HG03575 (cell line): ENCODE measurements around the gene UTY.

Source experiments
- ATAC-seq: cut with Tn5 transposase; IDR thresholded peaks from one replicate; pipeline ENCODE4 v1.9.1; 2021; ENCODE audit not compliant: unreplicated experiment, insufficient number of reproducible peaks, low FRiP score; ENCODE audit errors: extremely low read depth

Gene UTY

GRCh38 chrY:13479828-13480227 lies at the start of gene UTY:
Gene UTY (minus strand): TSS chrY:13480033. CDS start chrY:13479665, 368 bp downstream.
- ATAC-seq: no peak

DNA sequence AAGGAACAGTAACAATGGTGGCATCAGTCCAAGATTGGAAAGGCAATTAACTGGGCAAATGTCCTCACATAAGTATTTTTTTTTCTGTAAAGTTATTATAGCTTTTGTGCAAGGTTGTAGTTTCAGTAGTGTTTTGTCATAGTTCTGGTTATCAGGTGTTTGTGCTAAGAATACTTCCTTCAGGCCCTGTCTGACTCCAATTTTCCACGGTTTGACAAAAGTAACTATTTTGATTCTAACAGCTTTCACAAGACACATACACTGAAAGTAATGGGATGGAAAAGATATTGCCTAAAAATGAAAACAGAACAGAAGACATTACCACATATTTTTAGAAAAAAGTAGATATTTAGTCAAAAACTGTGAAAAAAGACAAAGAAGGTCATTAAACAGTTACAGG lies 40.6 kb upstream of the UTY start:
- ATAC-seq: no peak

- ATAC-seq: no peak
Observed at GRCh38 chrY:13501215-13501614, 21.4 kb upstream of the UTY start.

- no peak for ATAC-seq
Observed at GRCh38 chrY:13493737-13494136, 13.9 kb upstream of the UTY start.

GRCh38 chrY:13492408-13492807 lies 12.6 kb upstream of the UTY start:
- ATAC-seq: no peak

DNA sequence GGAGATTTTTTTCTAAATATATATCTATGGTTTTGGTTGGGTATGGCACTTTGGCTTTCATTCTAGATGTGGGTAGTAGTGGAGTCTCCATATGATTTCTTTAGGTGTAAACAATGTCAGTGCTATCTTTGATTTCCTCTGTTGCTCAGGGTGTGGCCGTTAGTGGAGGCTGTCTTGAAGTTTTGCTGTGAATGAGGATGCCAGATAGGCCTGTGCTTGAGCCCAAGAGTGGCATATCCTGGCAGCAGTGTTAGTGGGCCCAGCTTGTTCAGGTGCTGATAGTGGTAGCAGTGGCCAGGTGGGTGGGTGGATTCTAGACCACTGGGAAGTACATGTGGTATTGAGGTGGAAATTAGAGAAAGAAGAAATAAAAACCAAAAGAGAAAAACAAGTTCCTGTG lies 8.9 kb upstream of the UTY start:
- ATAC-seq: no peak

- no peak for ATAC-seq
Observed at GRCh38 chrY:13479121-13479711, 617 bp downstream of the UTY start.

DNA sequence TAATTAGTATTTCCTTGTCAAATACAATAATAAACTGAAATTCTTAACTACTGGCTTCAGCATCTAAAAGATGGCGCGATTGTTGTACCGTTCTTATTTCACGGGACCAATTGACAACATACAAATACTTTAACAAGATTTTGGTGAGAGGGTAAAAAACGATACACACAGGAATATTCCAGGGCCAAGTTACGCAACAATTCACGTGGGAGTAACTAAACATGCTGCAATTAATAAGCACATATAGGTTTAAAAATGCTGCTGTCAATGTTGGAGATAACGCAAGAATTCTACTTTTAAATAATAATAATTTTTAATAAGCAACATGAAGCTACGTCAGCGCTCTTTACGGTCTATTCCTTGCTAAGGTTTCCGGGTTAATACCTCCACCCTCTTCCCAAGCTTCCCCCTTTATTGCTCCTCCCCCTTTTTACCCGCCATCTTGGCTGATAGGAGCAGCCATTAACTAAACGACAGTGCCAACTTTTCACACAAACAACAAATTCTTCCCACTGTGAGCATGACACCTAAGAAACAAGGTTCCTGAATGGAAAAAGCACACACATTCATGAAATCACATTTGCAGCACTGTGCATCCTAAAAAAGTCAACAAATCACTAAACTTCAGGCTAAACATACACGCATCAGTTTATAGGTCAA lies 1.6 kb downstream of the UTY start:
- ATAC-seq: no peak

GRCh38 chrY:13474997-13475396 lies 4.8 kb downstream of the UTY start:
- no peak for ATAC-seq

GRCh38 chrY:13451572-13451971 lies 28.3 kb downstream of the UTY start:
- no peak for ATAC-seq

GRCh38 chrY:13450596-13451130 lies 29.2 kb downstream of the UTY start:
- no peak for ATAC-seq

GRCh38 chrY:13445566-13445965 lies 34.3 kb downstream of the UTY start:
- no peak for ATAC-seq

- ATAC-seq: no peak
Observed at GRCh38 chrY:13443146-13443545, 36.7 kb downstream of the UTY start.

- no peak for ATAC-seq
Observed at GRCh38 chrY:13440811-13441210, 39.0 kb downstream of the UTY start.

GRCh38 chrY:13435968-13436937 lies 43.6 kb downstream of the UTY start:
- no peak for ATAC-seq

DNA sequence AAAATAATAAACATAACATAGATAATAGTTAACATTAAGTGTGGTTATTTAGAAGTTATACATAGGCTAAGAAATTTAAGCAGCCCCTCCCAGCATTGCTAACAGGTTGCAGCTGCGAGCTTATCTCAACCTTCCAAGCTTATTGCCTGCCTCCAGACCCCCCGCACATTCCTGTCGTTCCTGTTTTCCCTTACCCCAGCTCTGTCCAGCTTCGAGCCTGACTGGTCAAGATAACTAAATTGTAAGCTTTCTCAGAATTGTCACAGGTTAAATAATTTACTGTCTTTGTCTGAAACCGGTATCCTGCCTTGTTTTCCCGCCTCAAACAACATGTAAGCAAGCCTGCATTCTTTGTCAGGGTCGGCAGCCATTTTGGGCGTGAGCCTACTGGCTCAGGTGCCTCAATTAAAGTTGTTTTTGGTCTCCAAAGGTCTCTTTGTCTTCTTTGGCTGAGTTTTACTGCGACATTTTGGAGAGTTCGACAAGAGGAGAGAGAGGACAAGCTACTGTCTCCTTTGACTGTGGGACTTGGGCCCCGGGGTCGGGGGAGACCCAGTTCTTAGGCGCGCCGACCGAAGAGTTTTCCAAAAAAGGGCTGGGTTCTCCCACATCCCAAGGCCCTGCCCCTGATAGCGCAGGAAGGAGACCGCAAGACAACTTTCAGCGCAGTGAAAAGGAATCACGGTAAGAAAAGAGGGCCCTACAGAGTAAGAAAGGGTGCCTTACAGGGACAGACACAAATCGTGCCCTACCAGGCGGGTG lies 44.4 kb downstream of the UTY start:
- ATAC-seq: no peak

DNA sequence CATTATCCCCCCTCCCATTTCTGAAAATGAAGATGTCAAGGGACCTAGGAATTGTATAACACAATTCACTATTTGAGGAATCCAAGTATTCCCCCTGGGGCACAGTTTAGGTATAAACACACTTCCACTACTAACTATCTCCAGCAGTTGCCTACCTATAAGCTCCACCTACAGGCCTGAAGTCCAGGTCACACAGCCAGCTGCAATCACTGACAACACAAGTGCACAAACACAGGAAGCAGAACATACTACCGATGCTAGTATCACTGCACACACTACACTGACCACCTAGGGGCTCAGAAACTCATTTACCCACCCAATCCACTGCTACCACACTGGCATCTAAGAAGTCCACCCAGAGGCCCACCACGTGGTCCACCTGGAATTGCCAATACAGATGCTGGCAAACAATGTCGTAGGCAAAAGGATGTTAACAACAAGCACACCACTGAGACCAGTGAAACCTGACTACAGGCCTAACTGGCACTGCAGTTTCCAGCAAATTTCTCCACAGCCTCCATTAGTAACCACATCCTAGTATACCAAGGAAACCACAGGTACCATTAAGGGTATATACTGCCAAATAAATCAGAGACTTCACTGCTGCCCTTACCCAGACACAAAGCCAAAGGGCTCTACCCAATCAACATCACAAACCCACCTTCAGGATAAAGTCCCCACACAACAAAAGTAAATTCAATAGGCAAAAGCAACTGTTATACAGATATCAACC lies 47.4 kb downstream of the UTY start:
- no peak for ATAC-seq

DNA sequence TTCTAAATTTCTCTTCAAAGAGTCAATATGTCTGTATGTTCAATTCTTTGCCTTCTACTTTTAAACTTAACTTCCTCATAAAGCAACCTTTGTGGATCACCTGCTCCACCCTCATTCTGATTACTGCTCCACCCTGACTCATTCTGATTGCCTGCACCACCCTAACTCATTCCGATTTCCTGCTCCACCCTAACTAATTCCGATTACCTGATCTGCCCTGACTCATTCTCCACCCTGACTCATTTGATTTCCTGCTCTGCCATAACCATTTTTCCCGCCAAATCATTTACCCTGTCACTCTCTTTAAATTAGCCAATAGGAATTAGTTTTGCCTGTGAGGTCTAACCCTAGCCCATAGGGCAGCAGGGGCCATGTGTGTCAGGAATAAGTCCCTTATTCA lies 50.3 kb downstream of the UTY start:
- no peak for ATAC-seq
